ENCODE results near the gene RAE1. TPM values are rescaled to one million over a fixed set of nuclear protein-coding genes. Genes with fewer than 3 reads are reported as not detected.
"Not testable (repeated sequence)": the region's sequence is repeated elsewhere in the genome, so short reads cannot be mapped to it uniquely, and the experiment has no call there.

RAE1 gene
- total and polyA plus RNA-seq, 9 donors = 13.9 to 46.1 (median 20.4) TPM

GRCh38 chr20:57417830-57418780, 67.0 kb downstream of the RAE1 start:
- DNase-seq = no peak
- Histone ChIP-seq H3K36me3 (no peaks in the 10 kb centered on the region), H3K27ac (no peak overlapping the region), H3K4me3 (no peak overlapping the region), H3K27me3 (no peaks in the 10 kb centered on the region), H3K9me3 (no peaks in the 10 kb centered on the region), H3K4me1 (ENCODE audit: insufficient read depth) (peaks cover 11% of the 10 kb centered on the region)
- TF ChIP-seq EP300 (IDR thresholded peaks at IDR 0.05) (no peak), CTCF (IDR thresholded peaks at IDR 0.05) (no peak), POLR2A (IDR thresholded peaks at IDR 0.05) (no peak)
- 14 to 33% (median 16%) methylated on average over 17 of the region's 17 CpGs for whole genome bisulfite sequencing, 3 donors
- intact Hi-C loops (cut with DNase I) = no loop called here

- intact Hi-C loops (cut with DNase I); DNase-seq; H3K36me3 ChIP-seq; H3K27ac ChIP-seq; H3K4me3 ChIP-seq; H3K9me3 ChIP-seq; H3K27me3 ChIP-seq: not testable (repeated sequence)
- 90 to 93% (median 92%) methylated on average over 4 of the region's 4 CpGs for WGBS, 3 donors
- H3K4me1 ChIP-seq (ENCODE audit: insufficient read depth) = peaks cover 11% of the 10 kb centered on the region
Observed at GRCh38 chr20:57419479-57419878, 68.4 kb downstream of the RAE1 start.

- Histone ChIP-seq H3K9me3 (no peaks in the 10 kb centered on the region), H3K27ac (no peak overlapping the region), H3K4me1 (ENCODE audit: insufficient read depth) (peaks cover 5% of the 10 kb centered on the region), H3K36me3 (no peaks in the 10 kb centered on the region), H3K27me3 (no peaks in the 10 kb centered on the region), H3K4me3 (no peak overlapping the region)
- 83 to 86% (median 85%) methylated on average over 20 of the region's 20 CpGs for WGBS, 3 donors
- TF ChIP-seq EP300 (IDR thresholded peaks at IDR 0.05) = no peak
- TF ChIP-seq CTCF (IDR thresholded peaks at IDR 0.05) = no peak
- TF ChIP-seq POLR2A (IDR thresholded peaks at IDR 0.05) = no peak
- intact Hi-C loops (cut with DNase I) = no loop called here
- DNase-seq = no peak
Observed at GRCh38 chr20:57420571-57421252, 69.7 kb downstream of the RAE1 start.

- intact Hi-C loops (cut with DNase I) = no loop called here
- H3K27ac ChIP-seq = no peak overlapping the region
- H3K36me3 ChIP-seq = no peaks in the 10 kb centered on the region
- no peak for DNase-seq
- H3K9me3 ChIP-seq = no peaks in the 10 kb centered on the region
- TF ChIP-seq EP300 (IDR thresholded peaks at IDR 0.05) (no peak), POLR2A (IDR thresholded peaks at IDR 0.05) (no peak), CTCF (IDR thresholded peaks at IDR 0.05) (no peak)
- WGBS, 3 donors = 85 to 86% (median 85%) methylated on average over 25 to 26 of the region's 26 CpGs
- peaks cover 3% of the 10 kb centered on the region for H3K4me1 ChIP-seq (ENCODE audit: insufficient read depth)
- no peaks in the 10 kb centered on the region for H3K27me3 ChIP-seq
- no peak overlapping the region for H3K4me3 ChIP-seq
Observed at GRCh38 chr20:57421253-57422220, 70.5 kb downstream of the RAE1 start.
